CD4-positive, alpha-beta T cell treated with Interleukin-17A for 1 hour (primary cell): ENCODE measurements around the gene ING1.
"Not testable (repeated sequence)": the region's sequence is repeated elsewhere in the genome, so short reads cannot be mapped to it uniquely, and the experiment has no call there.

Experiments used
- DNase-seq: peaks from one replicate; pipeline ENCODE4 v3.0.0-alpha.2; 2020

ING1 gene

DNA sequence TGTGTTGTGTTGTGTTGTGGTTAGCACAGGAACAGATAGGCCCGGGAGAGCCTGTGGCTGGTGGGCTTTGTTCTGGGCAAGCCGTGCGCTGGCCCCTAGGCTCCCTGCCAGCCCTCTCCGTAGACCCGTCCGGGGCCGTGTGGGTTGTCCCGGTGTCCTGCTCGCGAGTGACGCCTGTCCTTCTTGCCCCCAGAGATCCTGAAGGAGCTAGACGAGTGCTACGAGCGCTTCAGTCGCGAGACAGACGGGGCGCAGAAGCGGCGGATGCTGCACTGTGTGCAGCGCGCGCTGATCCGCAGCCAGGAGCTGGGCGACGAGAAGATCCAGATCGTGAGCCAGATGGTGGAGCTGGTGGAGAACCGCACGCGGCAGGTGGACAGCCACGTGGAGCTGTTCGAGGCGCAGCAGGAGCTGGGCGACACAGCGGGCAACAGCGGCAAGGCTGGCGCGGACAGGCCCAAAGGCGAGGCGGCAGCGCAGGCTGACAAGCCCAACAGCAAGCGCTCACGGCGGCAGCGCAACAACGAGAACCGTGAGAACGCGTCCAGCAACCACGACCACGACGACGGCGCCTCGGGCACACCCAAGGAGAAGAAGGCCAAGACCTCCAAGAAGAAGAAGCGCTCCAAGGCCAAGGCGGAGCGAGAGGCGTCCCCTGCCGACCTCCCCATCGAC is 5.7 kb downstream of the ING1 start:
- DNase-seq, result no peak

DNA sequence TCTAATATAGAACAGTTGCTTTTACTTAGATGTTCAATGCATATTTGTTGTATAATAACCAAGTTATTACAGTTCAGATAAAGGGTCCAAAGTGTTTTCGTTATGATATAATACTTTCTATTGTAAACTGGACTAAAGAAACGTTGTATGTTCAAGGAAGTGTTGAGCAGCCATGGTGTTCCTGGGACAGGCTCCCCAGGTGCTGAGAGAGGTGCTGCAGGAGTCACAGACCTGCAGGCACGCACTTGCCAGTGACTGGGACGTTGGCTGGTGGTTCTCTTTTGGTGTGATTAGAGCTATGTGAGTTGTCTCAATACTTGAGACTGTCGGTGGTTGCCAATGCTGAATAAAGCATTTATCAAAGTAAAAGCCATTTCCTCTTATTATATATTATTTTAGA is 9.5 kb downstream of the ING1 start:
- DNase-seq, result no peak

DNA sequence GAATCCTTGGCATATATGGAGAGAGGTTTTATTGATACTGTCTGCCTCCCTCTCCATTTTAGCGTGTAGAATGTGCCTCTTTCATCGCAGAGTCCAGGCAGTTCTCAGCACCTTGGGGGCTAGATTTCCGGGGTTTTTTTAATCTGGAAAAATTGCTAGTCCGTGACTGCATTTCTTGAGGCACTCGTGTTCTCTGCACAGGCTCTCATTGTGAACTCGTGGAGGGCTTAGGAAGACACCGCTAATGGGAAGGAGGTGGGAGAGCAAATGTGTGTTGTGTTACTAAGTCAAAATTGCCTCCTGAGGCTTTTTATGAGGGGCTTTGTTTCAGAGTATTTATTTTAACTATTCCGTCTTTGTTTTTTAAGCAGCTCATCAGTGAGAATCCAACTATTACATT is 10.1 kb downstream of the ING1 start:
- no peak for DNase-seq

DNA sequence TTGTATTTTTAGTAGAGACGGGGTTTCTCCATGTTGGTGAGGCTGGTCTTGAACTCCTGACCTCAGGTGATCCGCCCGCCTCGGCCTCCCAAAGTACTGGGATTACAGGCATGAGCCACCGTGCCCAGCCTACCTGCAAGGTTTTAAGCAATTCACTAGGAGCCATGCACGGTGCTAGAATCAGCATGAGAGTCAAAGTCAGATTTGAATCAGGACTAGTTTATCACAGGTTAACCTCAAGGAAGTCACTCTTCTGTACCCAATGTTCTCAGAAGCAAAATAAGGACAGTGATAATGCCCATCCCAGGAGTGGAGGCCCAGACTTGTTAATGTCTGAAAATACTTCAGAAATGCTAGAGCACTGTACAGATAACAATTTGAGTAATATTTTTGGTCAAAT is 12.7 kb downstream of the ING1 start:
- DNase-seq, result not testable (repeated sequence)

DNA sequence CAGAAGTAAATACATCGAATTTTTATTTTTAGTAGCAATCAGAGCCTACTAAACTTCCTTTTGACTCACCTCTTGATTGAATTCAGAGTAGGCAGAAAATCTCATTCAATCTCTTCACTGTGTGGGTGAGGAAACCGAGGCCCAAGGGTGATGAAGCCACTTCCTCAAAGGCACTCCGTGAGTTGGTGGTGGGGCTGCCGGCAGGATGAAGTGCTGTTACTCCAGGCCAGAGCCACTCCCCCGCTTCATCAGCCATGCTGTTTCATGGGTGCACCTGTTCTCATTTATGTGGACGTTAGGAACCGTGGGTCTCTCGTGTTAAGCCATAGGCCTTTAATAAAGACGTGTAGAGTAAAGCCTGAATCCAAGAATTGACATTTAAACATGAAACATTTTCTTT is 13.2 kb downstream of the ING1 start:
- peak; percentile 66 for DNase-seq

DNA sequence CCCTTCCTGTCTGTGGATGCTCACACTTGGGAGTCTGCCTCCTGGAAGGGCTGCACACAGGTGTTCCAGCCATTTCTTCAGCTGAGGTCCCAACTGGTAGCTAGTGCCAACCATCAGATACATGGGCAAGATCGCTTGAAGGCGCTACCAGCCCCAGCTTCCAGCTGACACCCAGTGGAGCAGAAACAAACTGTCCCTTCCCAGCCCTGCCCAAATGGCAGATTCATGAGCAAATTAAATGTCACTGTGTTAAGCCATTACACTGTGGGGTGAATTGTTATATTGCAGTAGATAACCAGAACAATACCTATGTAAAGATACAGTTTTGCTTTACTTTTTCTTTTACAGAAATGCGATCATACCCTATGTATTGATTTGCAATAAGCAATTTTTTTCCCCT is 17.6 kb downstream of the ING1 start:
- no peak for DNase-seq

DNA sequence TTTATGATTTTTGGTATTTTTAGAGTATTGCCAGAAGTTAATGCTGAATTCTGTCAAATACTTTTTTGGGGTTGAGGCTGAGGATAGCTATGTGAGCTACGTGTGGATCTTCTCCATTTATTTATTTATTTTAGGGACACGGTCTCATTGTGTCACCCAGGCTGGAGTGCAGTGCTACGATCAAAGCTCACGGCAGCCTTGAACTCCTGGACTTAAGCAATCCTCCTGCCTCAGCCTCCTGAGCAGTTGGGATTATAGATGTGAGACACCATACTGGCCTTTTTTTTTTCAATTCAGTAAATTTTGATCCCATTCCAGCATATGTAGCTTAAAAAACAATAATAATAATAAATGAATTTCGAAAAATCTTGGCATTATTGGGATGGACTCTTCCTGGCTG is 21.1 kb downstream of the ING1 start:
- DNase-seq, result no peak

DNA sequence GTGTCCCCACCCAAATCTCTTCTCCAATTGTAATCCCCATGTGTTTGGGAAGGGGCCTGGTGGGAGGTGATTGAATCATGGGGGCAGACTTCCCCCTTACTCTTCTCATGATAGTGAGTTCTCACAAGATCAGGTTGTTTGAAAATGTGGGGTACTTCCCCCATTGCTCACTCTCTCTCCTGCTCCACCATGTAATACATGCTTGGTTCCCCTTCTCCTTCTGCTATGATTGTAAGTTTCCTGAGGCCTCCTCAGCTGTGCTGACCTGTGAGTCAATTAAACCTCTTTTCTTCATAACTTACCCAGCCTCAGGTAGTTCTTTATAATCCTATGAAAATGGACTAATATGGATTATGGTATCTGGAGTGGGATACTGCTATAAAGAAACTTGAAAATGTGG is 24.1 kb downstream of the ING1 start:
- DNase-seq, result no peak

DNA sequence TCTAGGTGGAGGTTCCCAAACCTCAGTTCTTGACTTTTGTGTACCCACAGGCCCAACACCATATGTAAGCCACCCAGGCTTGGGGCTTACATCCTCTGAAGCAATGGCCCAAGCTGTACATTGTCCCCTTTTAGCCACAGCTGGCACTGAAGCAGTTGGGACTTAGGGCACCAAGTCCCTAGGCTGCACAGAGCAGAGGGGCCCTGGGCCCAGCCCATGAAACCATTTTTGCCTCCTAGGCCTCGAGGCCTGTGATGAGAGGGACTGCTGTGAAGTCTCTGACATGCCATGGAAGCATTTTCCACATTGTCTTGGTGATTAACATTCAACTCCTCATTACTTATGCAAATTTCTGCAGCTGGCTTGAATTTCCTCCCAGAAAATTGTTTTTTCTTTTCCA is 30.2 kb downstream of the ING1 start:
- no peak for DNase-seq

DNA sequence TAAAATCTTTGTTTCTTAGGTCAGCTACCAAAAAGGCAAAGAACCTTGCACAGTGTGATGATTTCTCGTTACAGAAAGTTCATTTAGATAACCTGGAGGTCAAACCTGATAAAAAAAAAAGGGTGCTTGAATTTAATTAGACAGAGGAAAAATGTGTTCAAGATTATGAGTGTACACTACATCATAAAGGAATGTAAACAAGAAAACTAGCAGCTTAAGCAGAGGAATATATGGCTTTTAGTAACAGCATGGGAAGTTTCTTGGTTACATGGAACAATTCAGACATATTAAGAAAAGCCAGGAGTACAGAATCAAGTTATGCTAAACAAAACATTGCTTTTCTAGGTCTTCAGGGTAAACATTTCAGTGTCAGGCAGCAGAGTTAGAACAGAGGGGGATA is 32.9 kb downstream of the ING1 start:
- DNase-seq, result no peak

DNA sequence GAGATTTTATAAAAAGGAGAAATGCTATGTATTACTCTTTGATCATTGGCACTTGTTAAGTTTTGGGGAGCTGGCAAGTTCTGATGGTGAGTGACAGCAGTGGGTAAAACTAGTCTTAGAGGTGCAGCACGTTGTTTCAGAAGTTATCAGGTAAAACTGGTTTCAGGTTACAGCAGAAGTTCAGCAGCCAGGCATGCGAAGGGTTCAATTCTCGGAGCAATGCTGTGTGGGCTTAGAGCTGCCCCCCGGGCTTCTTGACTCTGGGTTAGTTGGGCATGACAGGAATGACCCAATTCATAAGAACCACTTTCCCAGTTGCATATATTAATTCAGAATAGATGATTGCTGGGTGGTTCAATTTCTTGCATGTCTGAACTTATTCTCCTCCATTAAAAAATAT is 34.8 kb downstream of the ING1 start:
- DNase-seq, result no peak

DNA sequence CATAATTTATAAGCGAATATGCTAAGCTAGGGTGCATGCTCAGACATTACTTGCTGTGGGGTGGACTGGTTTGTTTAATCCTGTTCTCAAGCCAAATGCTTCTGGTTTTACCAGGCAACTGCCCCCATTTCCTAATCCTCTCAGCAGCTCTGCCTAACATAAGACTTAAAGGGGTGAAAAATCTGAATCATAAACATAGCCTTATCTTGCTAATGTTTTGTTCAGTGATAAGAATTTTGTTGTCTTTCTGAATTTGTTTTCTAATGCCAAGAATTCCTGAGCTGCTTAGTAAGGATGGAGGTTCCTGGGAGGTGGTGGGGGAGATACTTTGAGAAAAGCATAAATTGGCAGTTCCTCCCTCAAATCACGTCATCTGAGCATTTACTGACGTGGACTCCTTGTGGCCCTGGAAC is 42.7 kb downstream of the ING1 start:
- DNase-seq, result no peak

DNA sequence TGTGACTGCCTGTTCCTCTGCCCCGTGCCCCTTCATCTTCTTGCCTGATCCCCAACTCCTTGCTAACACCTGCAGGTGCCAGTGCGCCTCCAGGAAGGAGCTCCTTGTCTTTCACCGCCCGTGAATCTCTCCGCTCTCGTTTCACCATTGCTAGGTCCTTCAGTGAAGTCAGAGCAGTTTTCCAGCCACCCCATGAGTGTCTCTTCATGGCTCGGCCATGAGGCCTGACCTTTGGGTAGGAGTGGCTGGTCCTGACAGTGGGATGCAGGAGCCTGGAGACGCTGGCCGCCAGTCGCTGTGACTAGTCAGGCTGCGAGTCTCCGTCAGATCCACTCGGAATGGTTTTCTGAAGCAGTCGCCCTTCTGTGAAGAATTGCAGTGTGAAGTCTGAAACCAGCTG is 43.8 kb downstream of the ING1 start:
- no peak for DNase-seq

DNA sequence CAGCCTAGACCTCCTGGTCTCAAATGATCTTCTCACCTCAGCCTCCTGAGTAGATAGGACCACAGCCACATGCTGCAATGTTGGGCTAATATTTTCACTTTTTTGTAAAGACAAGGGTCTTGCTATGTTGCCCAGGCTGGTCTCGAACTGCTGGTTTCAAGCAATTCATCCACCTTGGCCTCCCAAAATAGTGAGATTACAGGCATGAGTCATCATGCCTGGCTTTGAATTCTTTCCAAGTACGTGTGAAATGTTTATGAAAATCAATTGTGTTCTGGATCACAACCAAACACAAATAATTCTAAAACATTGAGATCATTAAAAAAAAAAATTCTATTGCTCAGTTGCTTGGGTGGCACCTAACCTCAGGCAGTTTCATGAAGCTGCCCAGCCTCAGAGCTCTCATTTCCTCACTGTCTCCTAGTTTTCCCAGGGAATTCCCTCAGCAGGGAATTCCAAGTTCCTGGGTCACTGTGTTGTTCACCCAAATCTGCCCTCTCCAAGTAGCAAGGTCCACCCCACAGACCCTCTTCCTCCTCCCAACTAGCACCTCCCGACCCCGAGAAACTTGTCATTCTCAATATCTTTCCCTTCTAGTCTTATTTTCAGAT is 44.8 kb downstream of the ING1 start:
- no peak for DNase-seq

DNA sequence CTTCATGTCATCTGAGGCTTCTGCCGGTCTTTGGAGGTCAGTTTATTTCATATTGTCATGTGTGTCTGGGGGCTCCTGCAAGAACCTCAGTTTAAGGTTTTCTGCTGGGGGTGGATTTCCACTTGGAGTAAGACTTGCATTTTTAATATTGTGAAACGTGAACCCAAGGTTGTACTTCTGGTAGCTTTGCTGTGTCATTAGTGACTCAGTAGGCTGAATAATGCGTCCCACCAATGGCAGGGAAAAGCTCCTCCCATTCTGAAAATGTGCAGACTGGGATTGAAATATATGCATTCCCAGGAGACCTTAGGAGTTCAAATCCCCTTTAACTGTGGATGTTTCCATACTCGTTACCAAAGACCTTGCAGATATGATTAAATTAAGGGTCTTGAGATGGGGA is 46.2 kb downstream of the ING1 start:
- no peak for DNase-seq

DNA sequence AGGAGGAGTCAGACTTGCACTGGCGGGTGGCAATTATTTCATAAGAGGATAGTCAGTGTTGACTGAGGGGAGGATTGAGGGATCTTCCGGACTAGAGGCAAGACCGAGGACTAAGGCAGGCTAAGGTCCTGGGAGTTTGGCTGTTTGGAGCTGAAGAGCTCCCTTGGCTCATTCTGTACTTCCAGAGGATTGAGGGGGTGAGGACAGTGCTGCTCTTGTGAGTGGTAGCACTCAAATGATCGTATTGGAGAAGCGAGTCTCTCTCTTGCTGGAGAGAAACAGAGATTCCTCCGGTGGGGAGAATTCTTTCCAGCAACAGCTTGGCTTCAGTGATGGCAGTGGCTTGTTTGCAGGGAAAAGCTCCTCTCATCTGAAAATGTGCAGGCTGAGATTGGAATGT is 47.1 kb downstream of the ING1 start:
- DNase-seq, result no peak

DNA sequence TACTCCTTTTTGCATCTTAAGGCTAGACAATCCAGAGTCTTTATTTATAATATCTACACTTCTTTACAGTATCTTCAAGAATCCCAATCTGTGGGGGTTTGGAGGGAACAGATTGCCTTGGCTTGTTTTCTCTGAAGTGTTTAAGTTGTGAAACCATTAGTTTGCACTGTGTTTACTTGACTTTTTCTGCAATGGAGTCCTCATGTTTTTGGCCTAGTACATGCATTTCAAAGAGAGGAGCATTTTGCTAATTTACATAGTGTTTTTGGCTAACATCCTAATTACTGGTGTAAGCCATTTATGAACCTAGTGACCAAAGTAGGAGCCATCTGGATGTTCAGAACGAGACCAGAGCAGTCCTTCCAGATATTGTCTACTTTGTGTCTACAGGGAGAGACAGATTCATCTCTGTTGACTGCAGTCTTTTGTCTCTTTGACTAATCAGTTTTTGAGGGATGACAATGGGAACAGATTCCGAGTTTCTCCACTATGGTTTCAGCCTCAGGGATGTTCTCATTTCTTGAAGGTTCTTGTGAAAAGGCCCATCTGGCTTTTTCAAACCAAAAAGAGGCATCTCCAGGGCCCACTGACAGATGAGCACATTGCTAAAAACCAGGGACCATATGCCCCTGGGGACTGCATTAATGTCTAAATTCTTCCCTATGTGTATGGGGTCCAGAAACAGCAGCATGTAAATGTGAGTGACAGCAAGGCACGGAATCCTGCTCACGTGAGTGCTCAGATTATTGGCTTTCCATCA is 53.4 kb downstream of the ING1 start:
- DNase-seq, result no peak

DNA sequence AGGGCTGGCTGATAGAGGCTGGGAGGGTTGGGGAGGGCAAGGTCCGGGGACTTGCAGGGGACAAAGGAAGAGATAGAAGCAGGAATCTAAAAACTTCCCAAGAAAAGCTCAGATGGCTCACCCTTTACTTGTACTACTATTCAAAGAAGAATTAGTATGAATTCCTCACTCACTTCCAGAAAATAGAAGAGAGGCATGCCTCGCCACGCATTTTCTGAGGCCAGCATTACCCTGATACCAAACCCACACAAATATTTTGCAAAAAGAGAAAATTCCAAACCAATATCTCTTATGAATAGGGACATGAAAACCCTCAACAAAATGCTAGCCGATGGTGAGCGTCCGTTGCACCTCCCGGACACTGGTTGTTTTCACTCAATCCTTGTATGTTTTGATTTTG is 54.0 kb downstream of the ING1 start:
- DNase-seq, result no peak

DNA sequence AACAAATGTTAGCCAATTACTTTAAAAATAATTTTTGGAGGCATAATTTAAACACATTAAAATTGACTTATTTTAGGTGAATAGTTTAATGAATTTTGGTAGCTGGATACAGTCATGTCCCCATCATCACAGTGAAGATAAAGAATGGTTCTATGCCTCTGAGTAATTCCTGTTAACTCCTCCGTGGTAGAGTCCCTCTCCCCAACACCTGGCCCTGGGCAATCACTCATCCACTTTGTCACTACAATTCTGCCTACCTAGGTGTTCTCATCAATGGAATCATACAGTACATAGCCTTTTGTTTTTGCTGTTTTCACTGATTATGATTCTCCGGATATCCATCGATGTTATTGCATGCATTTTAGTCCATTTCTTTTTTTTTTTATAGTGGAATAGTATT is 55.6 kb downstream of the ING1 start:
- no peak for DNase-seq

DNA sequence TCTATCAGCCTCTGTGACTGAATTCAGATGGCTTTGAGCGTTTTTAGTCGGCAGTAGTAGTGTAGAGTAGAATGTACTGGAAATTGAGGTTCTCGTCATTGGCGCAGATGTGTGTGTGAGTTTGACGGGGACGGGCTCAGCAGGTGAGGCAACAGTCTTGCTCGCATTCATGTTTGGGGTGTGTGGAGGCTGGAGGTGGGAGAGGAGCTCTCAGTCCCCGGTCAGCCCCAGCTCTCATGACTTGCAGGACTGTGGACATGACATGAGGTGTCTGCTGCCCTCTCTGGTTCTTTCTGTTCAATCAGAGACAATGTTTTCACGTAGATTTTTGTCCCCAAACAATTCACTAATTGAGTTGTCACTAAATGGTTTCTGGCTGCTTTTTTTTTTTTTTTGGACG is 57.2 kb downstream of the ING1 start:
- no peak for DNase-seq

DNA sequence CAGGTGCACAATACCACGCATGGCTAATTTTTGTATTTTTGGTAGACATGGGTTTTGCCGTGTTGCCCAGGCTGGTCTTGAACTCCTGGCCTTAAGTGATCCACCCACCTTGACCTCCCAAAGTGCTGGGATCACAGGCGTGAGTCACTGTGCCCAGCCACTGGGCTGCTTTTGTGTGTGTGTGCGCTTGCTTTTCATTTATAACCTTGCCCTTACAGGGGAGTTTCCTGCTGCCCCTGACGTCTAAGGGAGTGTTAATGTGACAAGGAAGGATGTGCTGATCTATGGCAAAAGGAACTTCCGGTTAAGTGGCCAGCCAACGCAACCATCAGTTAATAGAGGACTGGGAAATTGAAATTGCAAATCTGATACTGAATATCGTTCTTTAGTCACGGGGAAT is 57.7 kb downstream of the ING1 start:
- no peak for DNase-seq

DNA sequence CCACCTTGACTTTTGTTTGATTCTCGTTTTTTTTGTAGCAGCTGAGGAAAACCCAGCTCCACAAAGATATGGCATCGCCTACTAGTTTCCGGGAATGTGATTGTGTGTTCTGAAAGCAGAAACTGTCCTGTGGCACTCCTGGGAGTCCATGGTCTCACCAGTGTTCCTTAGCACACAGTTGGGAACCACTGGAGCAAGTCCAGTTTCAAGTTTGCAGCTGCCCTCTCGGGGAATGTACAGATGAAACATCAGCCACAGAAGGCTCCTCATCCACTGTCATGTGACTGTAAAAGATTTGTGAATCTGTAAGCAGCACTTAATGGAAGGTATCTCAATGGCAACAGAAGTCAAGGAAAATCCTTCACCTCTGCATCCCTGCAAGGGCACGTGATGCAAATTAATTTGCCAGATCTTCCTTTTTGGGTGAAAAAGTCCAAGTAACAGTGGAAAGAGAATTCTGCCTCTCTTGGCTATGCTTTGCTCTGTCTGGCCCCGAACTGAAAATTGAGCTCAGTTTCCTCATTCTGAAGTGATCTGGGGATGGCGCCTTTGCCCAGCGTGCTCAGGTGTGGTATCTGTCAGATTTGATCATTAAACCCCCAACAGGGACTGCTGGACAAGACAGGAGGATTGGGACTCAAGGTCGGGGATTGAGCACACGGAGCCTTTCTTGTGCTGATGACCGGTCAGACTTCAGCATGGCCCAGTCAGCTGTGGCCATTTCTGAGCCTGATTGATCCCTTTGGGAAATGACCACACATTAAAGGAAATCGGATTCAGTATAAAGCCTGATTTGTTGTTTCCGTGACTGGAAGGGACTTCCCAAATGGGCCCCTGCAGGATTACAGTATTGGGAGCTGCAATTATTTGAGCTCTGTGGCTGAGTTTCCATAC is 58.8 kb downstream of the ING1 start:
- no peak for DNase-seq
